ENCODE results near the gene SLC1A3.

Gene SLC1A3

GRCh38 chr5:36717131-36717695 lies 110.8 kb downstream of the SLC1A3 start:
- DNase-seq (ENCODE audit: low read depth in 2 of 2): no peak

- DNase-seq (ENCODE audit: low read depth in 2 of 2): no peak
These were observed 112.9 kb downstream of the SLC1A3 start for GRCh38 chr5:36719282-36719681.

- DNase-seq (ENCODE audit: low read depth in 2 of 2): no peak
These were observed 114.3 kb downstream of the SLC1A3 start for GRCh38 chr5:36720688-36721087.

- DNase-seq (ENCODE audit: low read depth in 2 of 2): no peak
These were observed 115.3 kb downstream of the SLC1A3 start for GRCh38 chr5:36721664-36722235.

- no peak for DNase-seq (ENCODE audit: low read depth in 2 of 2)
These were observed 116.5 kb downstream of the SLC1A3 start for GRCh38 chr5:36722900-36723299.

GRCh38 chr5:36723912-36724311 lies 117.5 kb downstream of the SLC1A3 start:
- no peak for DNase-seq (ENCODE audit: low read depth in 2 of 2)

- no peak for DNase-seq (ENCODE audit: low read depth in 2 of 2)
These were observed 118.3 kb downstream of the SLC1A3 start for GRCh38 chr5:36724467-36725332.

GRCh38 chr5:36726317-36726716 lies 119.9 kb downstream of the SLC1A3 start:
- no peak for DNase-seq (ENCODE audit: low read depth in 2 of 2)

- DNase-seq (ENCODE audit: low read depth in 2 of 2): no peak
These were observed 120.4 kb downstream of the SLC1A3 start for GRCh38 chr5:36726767-36727166.

GRCh38 chr5:36728697-36729543 lies 122.5 kb downstream of the SLC1A3 start:
- DNase-seq (ENCODE audit: low read depth in 2 of 2): no peak

GRCh38 chr5:36730537-36731216 lies 124.3 kb downstream of the SLC1A3 start:
- DNase-seq (ENCODE audit: low read depth in 2 of 2): no peak

- DNase-seq (ENCODE audit: low read depth in 2 of 2): no peak
These were observed 126.8 kb downstream of the SLC1A3 start for GRCh38 chr5:36733183-36733582.

- DNase-seq (ENCODE audit: low read depth in 2 of 2): no peak
These were observed 128.0 kb downstream of the SLC1A3 start for GRCh38 chr5:36734422-36734821.

GRCh38 chr5:36735891-36736290 lies 129.5 kb downstream of the SLC1A3 start:
- no peak for DNase-seq (ENCODE audit: low read depth in 2 of 2)

Data from stimulated activated CD4-positive, alpha-beta T cell treated with anti-CD3 and anti-CD28 coated beads, Interleukin-1b, Interleukin-23, amount 100 ng/mL, for 1 hour (primary cell).